Left lung (tissue), 10 donors: ENCODE results near the gene PTPRB. TPM values are rescaled to one million over a fixed set of nuclear protein-coding genes. Genes with fewer than 3 reads are reported as not detected.
A peak's percentile ranks its signal among the peaks of the same experiment; 100 is the strongest.

Experiments used
- ATAC-seq: fragments of 200-7000 bp; cut with Tn5 transposase; one replicate; pipeline ENCODE4 v1.9.1; 2020; ENCODE audit warnings: moderate library complexity
- DNase-seq, 4 donors: peaks; one replicate each; pipeline ENCODE4 v3.0.0-alpha.2; 2013 to 2020
- H3K27ac ChIP-seq, 2 donors: fragments of 200-600 bp; sonication (generic) in 1 of 2; one replicate each; pipeline versions ENCODE4 v1.5.0 to v1.8.0; 2020 to 2021
- H3K27me3 ChIP-seq, 2 donors: fragments of 200-600 bp; sonication (generic) in 1 of 2; one replicate each; pipeline versions ENCODE4 v1.5.0 to v1.8.0; 2020 to 2021
- H3K36me3 ChIP-seq, 2 donors: fragments of 200-600 bp; sonication (generic) in 1 of 2; one replicate each; pipeline versions ENCODE4 v1.5.0 to v1.8.0; 2020 to 2021
- H3K4me1 ChIP-seq, 2 donors: fragments of 200-600 bp; one replicate each; pipeline ENCODE4 v1.8.0; 2021
- H3K4me3 ChIP-seq, 2 donors: fragments of 200-600 bp; sonication (generic) in 1 of 2; one replicate each; pipeline versions ENCODE4 v1.5.0 to v1.8.0; 2020 to 2021; ENCODE audit warnings: mild to moderate bottlenecking in 1 of 2
- H3K9me3 ChIP-seq, 2 donors: fragments of 200-600 bp; sonication (generic) in 1 of 2; one replicate each; pipeline versions ENCODE4 v1.5.0 to v1.8.0; 2020 to 2021
- intact Hi-C, 2 donors: fragments of 100-400 bp; cut with DNase I; formaldehyde crosslinking; loops; one replicate each; pipeline versions ENCODE4 v1.11.2 to v1.14.2; 2022
- polyA plus RNA-seq, 6 donors: library from polyadenylated mRNA; unstranded; fragments of 120-200 nt; gene quantifications; one replicate each; pipeline ENCODE4 v1.2.1, GENCODE V29; 2013; ENCODE audit not compliant: insufficient read length in 6 of 6
- total RNA-seq, 2 donors: library from RNA; stranded (reverse); fragmentation: NEBNext Ultra II Directional; extraction: Animal tissue kit (Norgen Biotek cat#: 25700); gene quantifications; one replicate each; pipeline ENCODE4 v1.2.1, GENCODE V29; 2021
- TF ChIP-seq, protein P1 (sequence below), 2 donors: fragments of 200-600 bp; sonication (generic) in 1 of 2; IDR thresholded peaks; one replicate each; pipeline versions ENCODE4 v1.5.0 to v1.8.0; 2021; ENCODE audit warnings: antibody characterized with exemption in 2 of 2
- donor health status: DM: no; HTN: yes; CAD: no.
- donor health status: DM: no; HTN: no; CAD: no.

Gene PTPRB
- total and polyA plus RNA-seq, 8 donors: 34.6 to 83.2 (median 38.4) TPM

DNA sequence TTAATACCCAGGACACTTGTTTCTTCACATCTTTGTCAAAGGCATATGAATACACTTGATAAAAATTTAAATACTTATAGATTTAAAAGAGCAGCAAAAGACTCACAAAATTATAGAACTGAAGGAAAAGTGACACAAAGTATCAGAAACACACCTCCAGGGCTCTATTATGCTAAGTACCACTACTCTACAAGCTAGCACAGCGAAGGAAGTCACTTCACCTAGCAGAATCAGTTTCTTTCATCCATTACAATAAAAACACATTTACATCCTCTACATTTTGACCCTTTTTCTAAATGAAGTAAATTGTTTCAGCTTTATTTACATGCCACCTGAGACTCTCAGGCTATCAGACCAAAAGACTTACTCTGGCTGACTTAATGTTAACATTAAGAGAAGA, 26.6 kb upstream of the PTPRB start:
- no peak for ATAC-seq
- intact Hi-C loops: no loop called here
- Histone ChIP-seq H3K27ac (no peak overlapping the region), H3K9me3 (no peaks in the 10 kb centered on the region), H3K27me3 (no peaks in the 10 kb centered on the region), H3K4me1 (no peaks in the 10 kb centered on the region), H3K4me3 (no peak overlapping the region), H3K36me3 (no peaks in the 10 kb centered on the region)
- TF ChIP-seq, protein P1, sequence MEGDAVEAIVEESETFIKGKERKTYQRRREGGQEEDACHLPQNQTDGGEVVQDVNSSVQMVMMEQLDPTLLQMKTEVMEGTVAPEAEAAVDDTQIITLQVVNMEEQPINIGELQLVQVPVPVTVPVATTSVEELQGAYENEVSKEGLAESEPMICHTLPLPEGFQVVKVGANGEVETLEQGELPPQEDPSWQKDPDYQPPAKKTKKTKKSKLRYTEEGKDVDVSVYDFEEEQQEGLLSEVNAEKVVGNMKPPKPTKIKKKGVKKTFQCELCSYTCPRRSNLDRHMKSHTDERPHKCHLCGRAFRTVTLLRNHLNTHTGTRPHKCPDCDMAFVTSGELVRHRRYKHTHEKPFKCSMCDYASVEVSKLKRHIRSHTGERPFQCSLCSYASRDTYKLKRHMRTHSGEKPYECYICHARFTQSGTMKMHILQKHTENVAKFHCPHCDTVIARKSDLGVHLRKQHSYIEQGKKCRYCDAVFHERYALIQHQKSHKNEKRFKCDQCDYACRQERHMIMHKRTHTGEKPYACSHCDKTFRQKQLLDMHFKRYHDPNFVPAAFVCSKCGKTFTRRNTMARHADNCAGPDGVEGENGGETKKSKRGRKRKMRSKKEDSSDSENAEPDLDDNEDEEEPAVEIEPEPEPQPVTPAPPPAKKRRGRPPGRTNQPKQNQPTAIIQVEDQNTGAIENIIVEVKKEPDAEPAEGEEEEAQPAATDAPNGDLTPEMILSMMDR (IDR thresholded peaks at IDR 0.05): no peak
- no peak for DNase-seq

DNA sequence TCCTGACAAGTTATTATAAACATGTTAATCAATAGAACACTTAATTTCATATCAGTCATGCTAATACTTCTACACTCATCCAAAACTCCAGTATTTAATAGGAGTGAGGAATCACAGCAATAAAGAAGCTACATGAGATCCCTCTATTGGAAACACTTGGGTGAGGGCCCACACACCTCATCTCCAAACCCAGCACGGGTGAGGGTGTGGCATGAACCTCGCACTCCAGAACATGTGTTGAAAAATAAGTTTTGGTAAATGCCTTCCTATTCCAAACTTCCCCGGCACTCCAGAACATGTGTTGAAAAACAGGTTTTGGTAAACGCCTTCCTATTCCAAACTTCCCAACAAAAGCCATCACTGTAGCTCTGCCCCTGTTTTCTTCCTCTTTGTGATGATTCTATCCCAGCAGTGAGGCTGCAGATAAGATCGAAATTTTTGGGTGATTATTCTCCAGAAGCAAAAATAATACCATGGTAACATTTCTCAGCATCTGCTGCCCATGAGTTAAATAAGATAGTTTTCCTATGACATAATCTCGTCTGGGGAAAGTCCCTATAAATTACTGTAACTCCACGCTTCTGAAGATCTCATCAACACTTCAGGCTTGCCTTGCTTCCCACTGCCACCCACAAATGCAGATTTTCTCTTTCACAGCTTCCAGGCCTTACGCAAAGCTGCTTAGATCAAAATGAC, 24.4 kb upstream of the PTPRB start:
- no peaks in the 10 kb centered on the region for H3K36me3 ChIP-seq
- TF ChIP-seq, protein P1 (IDR thresholded peaks at IDR 0.05): no peak
- no peak overlapping the region for H3K27ac ChIP-seq
- no peak overlapping the region for H3K4me3 ChIP-seq
- no peaks in the 10 kb centered on the region for H3K4me1 ChIP-seq
- DNase-seq (no peak), ATAC-seq (no peak)
- H3K27me3 ChIP-seq: no peaks in the 10 kb centered on the region
- intact Hi-C loops: no loop called here
- H3K9me3 ChIP-seq: no peaks in the 10 kb centered on the region

GRCh38 chr12:70660620-70661219, 23.5 kb upstream of the PTPRB start:
- peak in 2 of 4 donors; percentile 37 to 56 for DNase-seq
- no peak overlapping the region for H3K27ac ChIP-seq
- peak; percentile 90 for ATAC-seq
- no peaks in the 10 kb centered on the region for H3K4me1 ChIP-seq
- H3K27me3 ChIP-seq: no peaks in the 10 kb centered on the region
- H3K4me3 ChIP-seq: no peak overlapping the region
- TF ChIP-seq, protein P1 (IDR thresholded peaks at IDR 0.05): no peak
- no peaks in the 10 kb centered on the region for H3K9me3 ChIP-seq
- H3K36me3 ChIP-seq: no peaks in the 10 kb centered on the region
- intact Hi-C loops: no loop called here

GRCh38 chr12:70660002-70660604, 22.9 kb upstream of the PTPRB start:
- Histone ChIP-seq H3K4me1 (no peaks in the 10 kb centered on the region), H3K27me3 (no peaks in the 10 kb centered on the region), H3K4me3 (no peak overlapping the region), H3K36me3 (no peaks in the 10 kb centered on the region), H3K9me3 (no peaks in the 10 kb centered on the region), H3K27ac (no peak overlapping the region)
- ATAC-seq: no peak
- intact Hi-C loops: no loop called here
- TF ChIP-seq, protein P1 (IDR thresholded peaks at IDR 0.05): no peak
- no peak for DNase-seq

- H3K4me1 ChIP-seq: no peaks in the 10 kb centered on the region
Observed at GRCh38 chr12:70659077-70659606, 21.9 kb upstream of the PTPRB start.

More at GRCh38 chr12:70659077-70659606, 21.9 kb upstream of the PTPRB start:
- ATAC-seq (no peak), DNase-seq (no peak)
- intact Hi-C loops: no loop called here
- Histone ChIP-seq H3K27me3 (no peaks in the 10 kb centered on the region), H3K27ac (no peak overlapping the region), H3K4me3 (no peak overlapping the region), H3K9me3 (no peaks in the 10 kb centered on the region), H3K36me3 (no peaks in the 10 kb centered on the region)
- TF ChIP-seq, protein P1 (IDR thresholded peaks at IDR 0.05): no peak
